ENCODE measurements around the gene MECR. TPM values are rescaled to one million over a fixed set of nuclear protein-coding genes. Genes with fewer than 3 reads are reported as not detected.
A peak's percentile ranks its signal among the peaks of the same experiment; 100 is the strongest.

Gene MECR
- total RNA-seq, 2 experiments from 2014 or later: 34.7 to 37.2 TPM

DNA sequence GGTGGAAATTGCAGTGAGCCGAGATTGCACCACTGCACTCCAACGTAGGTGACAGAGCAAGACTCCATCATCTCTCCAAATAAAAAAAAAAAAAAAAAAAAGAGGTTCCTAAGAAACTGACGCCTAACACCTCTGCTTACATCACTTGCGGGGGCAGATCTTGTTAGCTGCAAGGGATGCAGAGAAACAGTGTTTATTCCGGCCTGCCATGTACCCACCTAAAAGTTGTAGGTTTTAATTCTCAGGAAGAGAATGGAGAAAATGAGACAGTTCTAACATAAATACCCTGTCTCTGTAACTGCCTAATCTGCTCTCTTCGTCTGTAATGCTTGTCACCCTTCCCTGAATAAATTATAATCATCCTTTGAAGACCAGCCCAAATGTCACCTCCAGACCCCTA, 40.0 kb downstream of the MECR start:
- peaks cover 14% of the 10 kb centered on the region for H3K36me3 Mint-ChIP-seq
- H3K9me3 Mint-ChIP-seq: no peaks in the 10 kb centered on the region
- no peak overlapping the region for H3K27ac Mint-ChIP-seq
- intact Hi-C loops (cut with micrococcal nuclease): no loop called here
- H3K4me1 Mint-ChIP-seq (ENCODE audit: low read depth): no peaks in the 10 kb centered on the region
- H3K27me3 Mint-ChIP-seq: no peaks in the 10 kb centered on the region
- ChIA-PET POLR2A (no interaction called here), CTCF (interaction anchor here (0.6 kb wide), 1 partner anchor 12 kb away, joined by 3 read pairs; no protein-coding TSS in a partner anchor)
- no peak overlapping the region for H3K4me3 Mint-ChIP-seq
- DNase-seq: no peak

DNA sequence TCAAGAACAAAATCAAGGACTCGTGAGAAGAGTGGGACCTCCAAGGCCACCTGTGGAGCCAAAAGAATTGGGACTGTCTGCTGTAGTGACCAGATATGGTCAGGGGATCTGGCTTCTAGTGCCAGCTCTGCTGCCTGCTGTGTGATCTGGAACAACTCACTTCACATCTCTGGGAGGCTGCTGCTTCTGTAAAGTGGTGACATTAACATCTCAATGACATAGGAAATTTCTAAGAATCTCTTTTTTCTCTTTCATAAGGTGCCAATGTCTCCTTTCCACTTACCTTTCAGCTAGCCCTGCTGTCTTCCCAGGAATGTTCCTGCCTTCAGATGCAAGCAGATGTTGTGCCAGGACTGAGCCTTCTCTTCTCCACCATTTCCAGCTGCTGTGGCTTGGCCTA, 44.0 kb downstream of the MECR start:
- Mint-ChIP-seq H3K9me3 (no peaks in the 10 kb centered on the region), H3K27ac (no peak overlapping the region), H3K27me3 (no peaks in the 10 kb centered on the region), H3K36me3 (no peaks in the 10 kb centered on the region), H3K4me3 (no peak overlapping the region), H3K4me1 (ENCODE audit: low read depth) (peaks cover 11% of the 10 kb centered on the region)
- ChIA-PET CTCF (interaction anchor here (1.0 to 1.4 kb wide), 3 partner anchors 16 to 310 kb away, joined by 3 to 5 read pairs (median 3); no protein-coding TSS in a partner anchor), POLR2A (no interaction called here)
- intact Hi-C loops (cut with micrococcal nuclease): loop anchor here (10.0 kb wide), 1 partner anchor 862 kb away; the partner anchor contains the start of gene MED18
- DNase-seq: no peak

DNA sequence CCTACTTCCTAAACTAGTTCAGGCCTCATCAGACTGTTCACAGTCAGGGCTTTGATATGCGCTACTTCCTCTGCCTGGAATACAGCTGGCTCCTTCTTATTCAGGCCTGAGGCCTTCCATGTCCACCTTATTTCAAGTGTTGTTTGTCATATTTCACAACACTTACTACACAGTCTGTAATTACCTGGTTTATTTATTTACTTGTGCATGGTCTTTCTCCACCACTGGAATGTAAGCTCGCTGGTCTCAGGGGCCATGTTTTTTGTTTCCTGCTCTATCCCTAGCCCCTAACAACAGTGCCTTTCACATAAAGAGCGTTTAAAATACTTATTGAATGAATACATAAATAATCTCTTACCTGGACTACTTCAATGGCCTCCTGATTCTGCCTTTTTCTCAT, 44.5 kb downstream of the MECR start:
- Mint-ChIP-seq H3K36me3 (no peaks in the 10 kb centered on the region), H3K4me3 (no peak overlapping the region), H3K4me1 (ENCODE audit: low read depth) (peaks cover 11% of the 10 kb centered on the region), H3K27ac (no peak overlapping the region), H3K9me3 (no peaks in the 10 kb centered on the region), H3K27me3 (no peaks in the 10 kb centered on the region)
- ChIA-PET CTCF (interaction anchor here (1.0 to 1.4 kb wide), 2 partner anchors 16 to 309 kb away, joined by 3 read pairs; no protein-coding TSS in a partner anchor), POLR2A (no interaction called here)
- no peak for DNase-seq
- intact Hi-C loops (cut with micrococcal nuclease): loop anchor here (10.0 kb wide), 1 partner anchor 861 kb away; the partner anchor contains the start of gene MED18

DNA sequence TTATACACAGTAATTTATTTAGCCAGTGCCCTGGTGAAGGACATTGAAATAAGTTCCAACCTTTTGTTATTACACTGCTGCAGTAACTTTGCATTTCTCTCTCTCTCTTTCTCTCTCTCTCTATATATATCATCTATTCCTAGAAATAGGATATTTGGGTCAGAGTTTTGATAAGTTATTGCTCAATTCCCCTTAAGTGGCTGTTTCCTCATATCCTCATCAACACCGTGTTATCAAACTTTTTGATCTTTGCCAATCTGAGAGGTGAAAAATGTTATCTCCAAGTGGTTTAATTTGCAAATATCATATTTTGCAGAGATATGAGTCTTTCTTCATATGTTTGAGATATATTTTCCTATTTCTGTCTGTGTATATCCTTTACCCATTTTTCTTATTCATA, 47.4 kb downstream of the MECR start:
- CTCF ChIA-PET: interaction anchor here (1.0 to 4.7 kb wide), 3 partner anchors 14 to 21 kb away, joined by 3 to 69 read pairs (median 3); no protein-coding TSS in a partner anchor
- H3K27ac Mint-ChIP-seq: peak overlapping the region; percentile 6
- intact Hi-C loops (cut with micrococcal nuclease): loop anchor here (5.0 to 10.0 kb wide), 3 partner anchors 49 to 858 kb away; partner anchors contain the start of genes MECR, MED18 and TMEM200B

DNA sequence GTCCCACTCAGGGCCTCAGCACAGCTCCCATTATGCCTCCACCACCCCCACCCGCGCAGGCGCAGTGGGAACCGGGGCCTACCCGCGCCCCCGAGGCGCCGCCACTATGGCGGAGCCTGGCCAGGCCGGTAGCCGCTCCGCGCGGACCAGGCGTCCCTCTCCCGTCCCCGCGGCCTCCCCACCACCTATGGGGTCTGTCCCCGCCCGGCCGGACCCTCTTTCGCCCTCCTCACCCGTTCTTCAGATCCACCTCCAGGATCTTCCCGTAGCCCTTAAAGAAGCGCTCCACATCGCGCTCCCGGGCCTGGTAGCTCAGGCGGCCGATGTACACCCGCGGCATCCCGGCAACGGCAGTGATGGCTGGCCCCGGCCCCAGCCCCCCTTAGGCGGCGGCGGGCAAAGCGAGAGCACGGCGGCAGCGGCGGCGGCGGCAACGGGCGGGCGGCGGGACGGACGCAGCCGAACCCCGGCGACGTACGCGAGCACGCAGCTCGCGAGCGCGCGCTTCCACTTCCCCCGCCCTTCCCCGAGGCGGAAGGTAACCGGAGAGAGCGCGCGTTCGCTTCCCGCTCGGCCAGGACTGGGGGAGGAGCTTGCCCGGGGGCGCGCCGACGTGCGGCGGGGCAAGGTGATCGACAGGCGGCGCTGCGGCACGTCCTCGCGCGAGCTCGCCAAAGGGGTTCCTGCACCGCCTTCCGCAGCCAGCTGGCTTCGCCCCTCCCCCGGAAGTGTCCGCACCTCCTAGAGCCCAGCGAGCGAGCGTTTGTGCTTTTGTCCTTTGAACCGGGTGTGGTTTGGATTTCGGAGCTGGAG, 49.1 kb downstream of the MECR start, which contains the start of gene SRSF4:
Gene SRSF4, minus strand, starts transcription at position 488 of the 813 bp plus-strand sequence. Its CDS starts 148 bp downstream, at position 340.
- peak; percentile 99 for DNase-seq
- ChIA-PET POLR2A (interaction anchor here (0.6 to 3.0 kb wide), 26 partner anchors 10 to 853 kb away, joined by 3 to 19 read pairs (median 4); partner anchors contain the start of genes EPB41, GMEB1, MECR and MED18), CTCF (interaction anchor here (0.6 to 4.7 kb wide), 21 partner anchors 8 to 1568 kb away, joined by 3 to 69 read pairs (median 4); partner anchors contain the start of genes RNU11 and YTHDF2)
- intact Hi-C loops (cut with micrococcal nuclease): loop anchor here (1.0 to 10.0 kb wide), 8 partner anchors 21 to 857 kb away; partner anchors contain the start of genes GMEB1, MECR, MED18 and TAF12
- H3K27me3 Mint-ChIP-seq: no peaks in the 10 kb centered on the region
- H3K27ac Mint-ChIP-seq: peak within 1 kb of the TSS; percentile 98
- H3K36me3 Mint-ChIP-seq: peaks cover 36% of the 10 kb centered on the region
- H3K4me3 Mint-ChIP-seq: peak within 1 kb of the TSS; percentile 98
- peaks cover 44% of the 10 kb centered on the region for H3K4me1 Mint-ChIP-seq (ENCODE audit: low read depth)
- no peaks in the 10 kb centered on the region for H3K9me3 Mint-ChIP-seq

More for the DNA sequence above, 47.4 kb downstream of the MECR start:
- Mint-ChIP-seq H3K9me3 (no peaks in the 10 kb centered on the region), H3K4me3 (no peak overlapping the region), H3K36me3 (peaks cover 26% of the 10 kb centered on the region), H3K27me3 (no peaks in the 10 kb centered on the region), H3K4me1 (ENCODE audit: low read depth) (peaks cover 29% of the 10 kb centered on the region)
- POLR2A ChIA-PET: interaction anchor here (1.5 kb wide), 1 partner anchor 10 kb away, joined by 4 read pairs; no protein-coding TSS in a partner anchor
- no peak for DNase-seq

DNA sequence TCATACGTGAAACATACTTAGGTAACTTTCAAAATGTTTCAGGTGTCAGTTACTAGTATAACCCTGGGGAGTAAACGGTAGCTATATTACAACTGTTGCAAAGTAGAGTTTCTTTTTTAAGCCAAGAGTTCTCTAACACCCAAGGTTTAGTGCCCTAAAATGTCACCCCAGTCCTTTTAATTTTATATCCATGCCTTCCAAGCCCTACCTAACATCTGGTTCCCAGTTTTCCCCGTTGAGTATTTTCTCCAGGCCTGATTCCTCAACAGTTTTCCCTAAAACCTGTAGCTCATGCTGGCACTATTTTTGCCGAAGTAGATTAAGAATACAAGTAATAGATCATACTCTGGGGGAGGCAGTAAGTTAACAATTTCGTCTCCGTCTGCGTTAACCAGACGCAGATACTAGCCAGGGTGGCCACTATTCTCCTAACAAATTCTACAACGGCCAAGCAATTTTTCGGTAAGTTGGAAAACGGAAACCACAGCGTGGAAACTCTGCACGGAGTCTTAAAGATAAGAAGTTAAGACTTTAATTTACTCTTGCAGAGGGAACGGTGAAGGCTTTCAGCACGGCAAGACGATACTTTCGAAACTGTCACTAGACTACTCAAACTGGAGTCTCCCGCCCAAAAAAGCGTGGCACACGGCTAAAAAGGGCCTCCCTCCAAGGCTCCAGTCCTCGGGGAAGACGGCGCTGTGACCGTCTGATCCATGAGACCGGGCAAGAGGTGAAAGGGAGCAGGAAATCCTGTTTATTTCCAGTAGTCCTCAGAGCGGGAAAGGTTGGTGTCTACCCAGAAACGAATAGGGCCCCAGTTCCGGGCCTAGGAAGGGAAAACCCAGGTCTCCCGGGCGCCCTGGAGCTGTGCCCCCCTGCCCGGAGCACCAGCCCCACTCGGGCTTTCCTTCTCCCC, 50.0 kb downstream of the MECR start:
- H3K9me3 Mint-ChIP-seq: no peaks in the 10 kb centered on the region
- POLR2A ChIA-PET: interaction anchor here (0.6 to 3.0 kb wide), 20 partner anchors 9 to 852 kb away, joined by 3 to 19 read pairs (median 5); partner anchors contain the start of genes EPB41, GMEB1, MECR and MED18
- H3K4me1 Mint-ChIP-seq (ENCODE audit: low read depth): peaks cover 49% of the 10 kb centered on the region
- H3K36me3 Mint-ChIP-seq: peaks cover 39% of the 10 kb centered on the region
- H3K4me3 Mint-ChIP-seq: peak overlapping the region; percentile 98
- no peaks in the 10 kb centered on the region for H3K27me3 Mint-ChIP-seq
- peak; percentile 50 for DNase-seq
- CTCF ChIA-PET: interaction anchor here (1.0 to 4.7 kb wide), 13 partner anchors 9 to 445 kb away, joined by 3 to 69 read pairs (median 6); partner anchors contain the start of gene YTHDF2
- intact Hi-C loops (cut with micrococcal nuclease): loop anchor here (1.0 to 10.0 kb wide), 8 partner anchors 22 to 856 kb away; partner anchors contain the start of genes GMEB1, MECR, MED18 and TAF12
- H3K27ac Mint-ChIP-seq: peak overlapping the region; percentile 98

DNA sequence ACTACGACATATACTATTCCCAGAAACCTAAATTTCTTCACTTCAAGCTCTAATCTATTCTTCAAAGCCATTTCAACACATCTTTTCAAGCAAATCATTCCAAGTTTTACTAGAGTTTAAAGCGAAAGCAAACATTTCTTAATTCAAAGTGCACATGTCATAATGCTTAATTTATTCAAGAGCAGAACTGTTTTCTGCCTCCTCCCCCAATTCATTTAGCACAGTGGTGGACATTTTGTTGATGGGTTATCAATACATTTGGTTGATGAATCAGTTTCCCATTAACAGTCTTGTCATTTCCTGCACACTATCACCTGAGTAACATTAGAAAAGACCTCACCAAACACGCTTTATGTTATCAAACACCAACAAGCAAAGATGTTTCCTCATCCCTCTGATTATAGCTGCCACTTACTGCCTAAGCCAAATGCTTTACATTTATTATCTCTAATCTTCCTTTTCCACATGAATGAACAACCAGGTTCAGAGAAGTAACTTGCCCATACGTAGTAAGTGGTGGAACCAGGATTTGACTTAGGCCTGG, 51.0 kb downstream of the MECR start:
- no peak for DNase-seq
- ChIA-PET CTCF (interaction anchor here (1.0 to 4.7 kb wide), 5 partner anchors 8 to 298 kb away, joined by 3 to 69 read pairs (median 4); no protein-coding TSS in a partner anchor), POLR2A (interaction anchor here (0.6 to 3.0 kb wide), 4 partner anchors 9 to 674 kb away, joined by 3 to 14 read pairs (median 7); partner anchors contain the start of genes RCC1 and RNU11)
- Mint-ChIP-seq H3K9me3 (no peaks in the 10 kb centered on the region), H3K36me3 (peaks cover 40% of the 10 kb centered on the region), H3K4me1 (ENCODE audit: low read depth) (peaks cover 50% of the 10 kb centered on the region), H3K27ac (peak overlapping the region; percentile 98), H3K27me3 (no peaks in the 10 kb centered on the region), H3K4me3 (peak overlapping the region; percentile 98)
- intact Hi-C loops (cut with micrococcal nuclease): loop anchor here (2.0 to 10.0 kb wide), 5 partner anchors 53 to 855 kb away; partner anchors contain the start of genes GMEB1, MECR, MED18 and TMEM200B

DNA sequence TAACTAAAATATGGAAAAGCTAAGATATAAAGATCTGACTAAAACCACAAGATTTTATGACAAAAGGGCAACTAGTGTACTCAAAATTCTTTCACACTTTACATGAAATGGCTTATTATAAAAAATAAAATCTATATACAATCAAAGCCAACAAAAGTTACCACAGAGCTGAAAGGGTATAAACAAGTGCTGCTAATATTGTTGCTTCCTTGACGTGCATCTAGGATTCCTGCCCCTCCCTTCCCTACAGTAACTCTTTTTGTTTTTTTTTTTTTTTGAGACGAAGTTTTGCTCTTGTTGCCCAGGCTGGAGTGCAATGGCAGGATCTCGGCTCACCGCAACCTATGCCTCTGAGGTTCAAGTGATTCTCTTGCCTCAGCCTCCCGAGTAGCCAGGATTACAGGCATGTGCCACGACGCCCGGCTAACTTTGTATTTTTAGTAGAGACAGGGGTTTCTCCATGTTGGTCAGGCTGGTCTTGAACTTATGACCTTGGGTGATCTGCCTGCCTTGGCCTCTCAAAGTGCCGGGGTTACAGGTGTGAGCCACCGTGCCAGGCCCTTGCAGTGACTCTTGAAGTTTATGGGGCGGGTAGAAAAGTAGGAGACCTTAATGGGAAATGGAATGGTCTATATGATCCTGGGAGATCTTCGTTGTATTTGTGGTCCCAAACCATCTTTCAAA, 53.6 kb downstream of the MECR start:
- Mint-ChIP-seq H3K27ac (peak overlapping the region; percentile 72), H3K4me3 (peak overlapping the region; percentile 25), H3K9me3 (no peaks in the 10 kb centered on the region), H3K36me3 (peaks cover 49% of the 10 kb centered on the region), H3K27me3 (no peaks in the 10 kb centered on the region), H3K4me1 (ENCODE audit: low read depth) (peaks cover 51% of the 10 kb centered on the region)
- no peak for DNase-seq
- intact Hi-C loops (cut with micrococcal nuclease): no loop called here
- CTCF ChIA-PET: interaction anchor here (1.1 to 1.2 kb wide), 3 partner anchors 20 to 300 kb away, joined by 4 read pairs; no protein-coding TSS in a partner anchor
- POLR2A ChIA-PET: no interaction called here

DNA sequence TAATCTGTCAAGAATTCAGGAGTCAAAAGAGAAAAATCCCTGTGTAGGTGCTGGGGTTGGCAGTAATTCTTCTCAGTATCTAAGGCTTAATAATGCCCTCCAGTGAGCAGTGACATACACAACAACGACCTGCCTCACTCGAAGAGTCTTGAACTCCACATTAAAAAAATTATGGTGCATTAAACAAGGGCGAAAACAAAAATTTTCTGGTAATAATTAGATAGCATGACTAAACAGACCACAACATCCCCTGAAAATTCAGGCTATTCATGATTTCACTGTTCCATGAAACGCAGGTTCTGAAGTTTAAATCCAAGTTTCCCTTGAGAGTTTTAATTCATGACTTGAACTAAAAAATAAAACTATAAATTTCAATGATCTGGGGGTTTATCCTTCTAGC, 54.2 kb downstream of the MECR start:
- H3K9me3 Mint-ChIP-seq: no peaks in the 10 kb centered on the region
- peak overlapping the region; percentile 49 for H3K27ac Mint-ChIP-seq
- H3K27me3 Mint-ChIP-seq: no peaks in the 10 kb centered on the region
- H3K4me3 Mint-ChIP-seq: no peak overlapping the region
- no peak for DNase-seq
- H3K36me3 Mint-ChIP-seq: peaks cover 53% of the 10 kb centered on the region
- peaks cover 53% of the 10 kb centered on the region for H3K4me1 Mint-ChIP-seq (ENCODE audit: low read depth)
- ChIA-PET CTCF (interaction anchor here (1.1 to 1.2 kb wide), 3 partner anchors 21 to 300 kb away, joined by 4 read pairs; no protein-coding TSS in a partner anchor), POLR2A (no interaction called here)
- intact Hi-C loops (cut with micrococcal nuclease): no loop called here

DNA sequence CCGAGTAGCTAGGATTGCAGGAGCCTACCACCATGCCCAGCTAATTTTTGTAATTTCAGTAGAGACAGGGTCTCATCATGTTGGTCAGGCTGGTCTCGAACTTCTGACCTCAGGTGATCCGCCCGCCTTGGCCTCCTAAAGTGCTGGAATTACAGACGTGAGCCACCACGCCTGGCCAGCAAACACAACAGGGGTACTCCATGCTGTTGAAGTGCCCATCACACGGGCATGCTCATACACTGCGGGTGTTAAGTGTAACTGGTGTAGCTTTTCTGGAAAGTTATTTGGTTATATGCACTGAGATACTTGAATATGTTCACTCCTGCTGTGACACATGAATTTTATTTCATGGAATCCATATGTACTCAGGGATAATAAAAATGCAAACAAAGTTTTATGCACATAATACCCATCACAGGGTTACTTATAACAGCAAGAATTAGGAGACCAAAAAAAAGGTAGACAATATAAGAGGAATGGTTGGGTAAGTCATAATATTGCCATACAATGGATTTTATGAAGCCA, 58.3 kb downstream of the MECR start:
- POLR2A ChIA-PET: interaction anchor here (0.6 to 2.6 kb wide), 2 partner anchors 9 to 421 kb away, joined by 6 to 16 read pairs; partner anchors contain the start of gene SRSF4

More for the DNA sequence above, 58.3 kb downstream of the MECR start:
- Mint-ChIP-seq H3K4me1 (ENCODE audit: low read depth) (peaks cover 59% of the 10 kb centered on the region), H3K36me3 (peaks cover 32% of the 10 kb centered on the region), H3K27ac (no peak overlapping the region), H3K9me3 (no peaks in the 10 kb centered on the region), H3K27me3 (no peaks in the 10 kb centered on the region), H3K4me3 (no peak overlapping the region)
- CTCF ChIA-PET: interaction anchor here (1.0 kb wide), 1 partner anchor 9 kb away, joined by 3 read pairs; the partner anchor contains the start of gene SRSF4
- no peak for DNase-seq
- intact Hi-C loops (cut with micrococcal nuclease): no loop called here

Measured in activated CD4-positive, alpha-beta memory T cell treated with anti-CD3 and anti-CD28 coated beads for 36 hours (primary cell).